Measurements from ENCODE around the gene MFSD2B.

DNA sequence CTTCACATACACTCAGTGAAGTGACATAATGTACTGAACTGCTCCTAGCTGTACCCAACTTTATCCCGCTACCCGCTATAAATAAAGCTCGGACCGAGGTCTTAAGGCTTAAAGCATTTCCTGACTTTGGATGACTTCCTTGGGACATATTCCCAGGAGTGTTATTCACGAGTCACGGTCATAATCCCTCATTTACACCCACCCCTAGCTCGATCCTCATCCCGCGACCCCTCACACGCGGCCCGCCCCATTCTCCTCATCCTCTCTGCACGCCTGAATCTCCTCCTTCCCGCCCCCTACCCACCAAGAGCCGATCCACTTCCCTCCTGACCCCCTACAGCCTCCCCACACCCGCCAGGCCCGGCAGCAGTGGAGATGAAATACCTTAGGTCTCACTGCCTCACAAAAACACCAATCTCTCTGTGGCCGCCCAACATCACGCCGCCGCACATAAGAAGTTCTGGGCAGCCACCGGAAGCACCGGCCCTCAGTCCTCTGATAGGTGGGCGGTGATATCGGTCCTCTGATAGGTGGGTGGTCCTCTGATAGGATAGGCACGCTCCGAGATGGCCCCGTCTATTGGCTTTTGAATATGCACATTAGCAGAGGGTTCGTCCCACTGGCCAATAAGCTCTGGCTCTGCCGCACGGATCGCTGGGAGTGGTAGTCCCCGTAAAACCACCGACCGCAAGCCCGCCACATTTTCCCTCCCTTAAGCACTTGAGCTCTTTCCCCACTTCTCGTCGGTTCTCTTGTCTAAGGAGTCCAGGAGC, 37.2 kb downstream of the MFSD2B start, which contains the start of gene WDCP:
- TF ChIP-seq, protein P1, sequence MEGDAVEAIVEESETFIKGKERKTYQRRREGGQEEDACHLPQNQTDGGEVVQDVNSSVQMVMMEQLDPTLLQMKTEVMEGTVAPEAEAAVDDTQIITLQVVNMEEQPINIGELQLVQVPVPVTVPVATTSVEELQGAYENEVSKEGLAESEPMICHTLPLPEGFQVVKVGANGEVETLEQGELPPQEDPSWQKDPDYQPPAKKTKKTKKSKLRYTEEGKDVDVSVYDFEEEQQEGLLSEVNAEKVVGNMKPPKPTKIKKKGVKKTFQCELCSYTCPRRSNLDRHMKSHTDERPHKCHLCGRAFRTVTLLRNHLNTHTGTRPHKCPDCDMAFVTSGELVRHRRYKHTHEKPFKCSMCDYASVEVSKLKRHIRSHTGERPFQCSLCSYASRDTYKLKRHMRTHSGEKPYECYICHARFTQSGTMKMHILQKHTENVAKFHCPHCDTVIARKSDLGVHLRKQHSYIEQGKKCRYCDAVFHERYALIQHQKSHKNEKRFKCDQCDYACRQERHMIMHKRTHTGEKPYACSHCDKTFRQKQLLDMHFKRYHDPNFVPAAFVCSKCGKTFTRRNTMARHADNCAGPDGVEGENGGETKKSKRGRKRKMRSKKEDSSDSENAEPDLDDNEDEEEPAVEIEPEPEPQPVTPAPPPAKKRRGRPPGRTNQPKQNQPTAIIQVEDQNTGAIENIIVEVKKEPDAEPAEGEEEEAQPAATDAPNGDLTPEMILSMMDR (IDR thresholded peaks at IDR 0.05): no peak
- peak; percentile 82 to 95 for TF ChIP-seq POLR2AphosphoS5 (IDR thresholded peaks at IDR 0.05; ENCODE audit: insufficient read depth in 1 of 2, low read depth in 1 of 2)
